ENCODE measurements around the gene SLC16A4. TPM values are rescaled to one million over a fixed set of nuclear protein-coding genes. Genes with fewer than 3 reads are reported as not detected.

The SLC16A4 gene
- total RNA-seq, 1 donor from 2014 or later = 14.8 TPM

DNA sequence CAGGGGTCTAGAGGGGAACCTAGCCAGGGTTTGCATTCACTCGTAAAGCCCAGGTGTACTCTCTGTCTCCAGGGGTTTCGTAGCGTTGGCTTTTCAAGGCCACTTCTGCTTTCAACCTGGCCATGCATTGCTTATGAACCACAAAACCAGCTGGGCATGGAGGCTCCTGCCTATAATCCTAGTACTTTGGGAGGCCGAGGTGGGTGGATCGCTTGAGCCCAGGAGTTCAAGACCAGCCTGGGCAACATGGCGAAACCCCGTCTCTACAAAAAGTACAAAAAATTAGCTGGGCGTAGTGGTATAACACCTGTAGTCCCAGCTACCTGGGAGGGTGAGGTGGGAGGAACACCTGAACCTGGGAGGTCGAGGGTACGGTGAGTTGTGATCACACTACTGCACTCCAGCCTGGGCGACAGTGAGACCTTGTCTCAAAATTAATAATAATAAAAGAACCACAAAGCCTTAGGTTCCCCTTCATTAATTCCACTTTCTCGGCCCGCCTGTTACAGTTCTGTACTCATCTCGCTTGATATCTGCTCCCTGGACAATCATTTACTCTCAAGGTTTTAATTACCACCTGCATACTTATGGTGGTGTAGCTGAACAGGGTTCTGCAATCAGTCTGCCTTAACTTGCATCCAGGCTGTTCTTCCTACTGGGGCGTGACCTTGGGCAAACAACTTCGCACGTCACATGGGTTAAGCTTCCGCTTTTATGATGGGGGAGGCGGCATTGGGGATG is 6.1 kb downstream of the SLC16A4 start:
- no peak overlapping the region for H3K4me3 ChIP-seq (ENCODE audit: insufficient read depth, low read depth, low read length)
- peaks cover 2% of the 10 kb centered on the region for H3K36me3 ChIP-seq (ENCODE audit: insufficient read depth, low read length)
- H3K9me3 Mint-ChIP-seq (ENCODE audit: unreplicated experiment) = no peaks in the 10 kb centered on the region
- H3K27me3 Mint-ChIP-seq (ENCODE audit: low read depth, unreplicated experiment) = no peaks in the 10 kb centered on the region
- H3K79me2 ChIP-seq (ENCODE audit: insufficient read depth, low read length) = peaks cover 3% of the 10 kb centered on the region
- peaks cover 5% of the 10 kb centered on the region for H3K36me3 Mint-ChIP-seq (ENCODE audit: low read depth, unreplicated experiment)
- H3K4me1 Mint-ChIP-seq (ENCODE audit: low read depth, unreplicated experiment) = peaks cover 5% of the 10 kb centered on the region
- no peak for TF ChIP-seq EZH2 (IDR thresholded peaks at IDR 0.05; ENCODE audit: insufficient read depth, low read length)
- TF ChIP-seq, protein P1, sequence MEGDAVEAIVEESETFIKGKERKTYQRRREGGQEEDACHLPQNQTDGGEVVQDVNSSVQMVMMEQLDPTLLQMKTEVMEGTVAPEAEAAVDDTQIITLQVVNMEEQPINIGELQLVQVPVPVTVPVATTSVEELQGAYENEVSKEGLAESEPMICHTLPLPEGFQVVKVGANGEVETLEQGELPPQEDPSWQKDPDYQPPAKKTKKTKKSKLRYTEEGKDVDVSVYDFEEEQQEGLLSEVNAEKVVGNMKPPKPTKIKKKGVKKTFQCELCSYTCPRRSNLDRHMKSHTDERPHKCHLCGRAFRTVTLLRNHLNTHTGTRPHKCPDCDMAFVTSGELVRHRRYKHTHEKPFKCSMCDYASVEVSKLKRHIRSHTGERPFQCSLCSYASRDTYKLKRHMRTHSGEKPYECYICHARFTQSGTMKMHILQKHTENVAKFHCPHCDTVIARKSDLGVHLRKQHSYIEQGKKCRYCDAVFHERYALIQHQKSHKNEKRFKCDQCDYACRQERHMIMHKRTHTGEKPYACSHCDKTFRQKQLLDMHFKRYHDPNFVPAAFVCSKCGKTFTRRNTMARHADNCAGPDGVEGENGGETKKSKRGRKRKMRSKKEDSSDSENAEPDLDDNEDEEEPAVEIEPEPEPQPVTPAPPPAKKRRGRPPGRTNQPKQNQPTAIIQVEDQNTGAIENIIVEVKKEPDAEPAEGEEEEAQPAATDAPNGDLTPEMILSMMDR (IDR thresholded peaks at IDR 0.05; ENCODE audit: insufficient read depth, low read depth, low read length) = no peak
- H2AFZ ChIP-seq (ENCODE audit: low read depth, low read length) = no peak overlapping the region
- no peaks in the 10 kb centered on the region for H3K27me3 ChIP-seq (ENCODE audit: insufficient read depth, low read length)
- H3K4me3 Mint-ChIP-seq (ENCODE audit: unreplicated experiment) = no peak overlapping the region
- FAIRE-seq (no peak), DNase-seq (ENCODE audit: low read depth) (no peak)
- H3K27ac Mint-ChIP-seq (ENCODE audit: unreplicated experiment) = no peak overlapping the region
- H3K4me1 ChIP-seq (ENCODE audit: insufficient read depth, low read length) = no peaks in the 10 kb centered on the region
- H3K27ac ChIP-seq (ENCODE audit: low read depth, low read length) = no peak overlapping the region
- no peak overlapping the region for H3K9ac ChIP-seq (ENCODE audit: low read length)
- H3K4me2 ChIP-seq (ENCODE audit: low read length) = no peak overlapping the region
- no peaks in the 10 kb centered on the region for H4K20me1 ChIP-seq (ENCODE audit: insufficient read depth, low read length)
- no peaks in the 10 kb centered on the region for H3K9me3 ChIP-seq (ENCODE audit: insufficient read depth, low read depth, low read length)

DNA sequence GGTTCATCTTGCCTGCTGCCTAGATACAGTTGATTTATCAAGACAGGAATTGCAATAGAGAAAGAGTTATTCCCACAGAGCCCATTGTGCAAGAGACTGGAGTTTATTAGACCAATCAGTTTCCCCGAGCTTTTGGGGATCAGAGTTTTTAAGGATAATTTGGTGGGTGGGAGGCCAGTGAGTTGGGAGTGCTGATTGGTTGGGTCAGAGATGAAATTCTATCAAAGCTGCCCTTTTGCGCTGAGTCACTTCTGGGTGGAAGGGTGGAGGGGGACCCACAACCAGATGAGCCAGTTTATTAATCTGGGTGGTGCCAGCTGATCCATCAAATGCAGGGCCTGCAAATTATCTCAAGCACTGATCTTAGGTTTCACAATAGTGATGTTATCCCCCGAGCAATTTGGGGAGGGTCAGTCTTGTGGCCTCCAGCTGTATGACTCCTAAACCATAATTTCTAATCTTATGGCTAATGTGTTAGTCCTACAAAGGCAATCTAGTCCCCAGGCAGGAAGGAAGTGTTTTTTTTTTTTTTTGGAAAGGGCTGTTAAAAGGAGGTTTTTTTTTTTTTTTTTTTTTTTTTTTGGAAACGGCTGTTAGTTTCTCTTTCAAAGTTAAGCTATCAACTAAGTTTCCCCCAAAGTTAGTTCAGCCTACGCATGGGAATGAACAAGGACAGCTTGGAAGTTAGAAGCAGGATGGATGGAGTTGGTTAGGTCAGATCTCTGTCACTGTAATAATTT is 7.4 kb downstream of the SLC16A4 start:
- TF ChIP-seq, protein P1 (IDR thresholded peaks at IDR 0.05; ENCODE audit: insufficient read depth, low read depth, low read length) = no peak
- TF ChIP-seq EZH2 (IDR thresholded peaks at IDR 0.05; ENCODE audit: insufficient read depth, low read length) = no peak
- H3K27ac ChIP-seq (ENCODE audit: low read depth, low read length) = no peak overlapping the region

More for the DNA sequence above, 7.4 kb downstream of the SLC16A4 start:
- Mint-ChIP-seq H3K36me3 (ENCODE audit: low read depth, unreplicated experiment) (peaks cover 6% of the 10 kb centered on the region), H3K27me3 (ENCODE audit: low read depth, unreplicated experiment) (no peaks in the 10 kb centered on the region), H3K4me1 (ENCODE audit: low read depth, unreplicated experiment) (peaks cover 5% of the 10 kb centered on the region), H3K27ac (ENCODE audit: unreplicated experiment) (no peak overlapping the region), H3K9me3 (ENCODE audit: unreplicated experiment) (no peaks in the 10 kb centered on the region), H3K4me3 (ENCODE audit: unreplicated experiment) (peak overlapping the region; percentile 47)
- no peaks in the 10 kb centered on the region for H3K4me1 ChIP-seq (ENCODE audit: insufficient read depth, low read length)
- H3K4me3 ChIP-seq (ENCODE audit: insufficient read depth, low read depth, low read length) = no peak overlapping the region
- H2AFZ ChIP-seq (ENCODE audit: low read depth, low read length) = no peak overlapping the region
- peaks cover 8% of the 10 kb centered on the region for H3K36me3 ChIP-seq (ENCODE audit: insufficient read depth, low read length)
- H3K27me3 ChIP-seq (ENCODE audit: insufficient read depth, low read length) = no peaks in the 10 kb centered on the region
- no peak overlapping the region for H3K4me2 ChIP-seq (ENCODE audit: low read length)
- no peaks in the 10 kb centered on the region for H4K20me1 ChIP-seq (ENCODE audit: insufficient read depth, low read length)
- no peak for FAIRE-seq
- no peaks in the 10 kb centered on the region for H3K9me3 ChIP-seq (ENCODE audit: insufficient read depth, low read depth, low read length)
- H3K79me2 ChIP-seq (ENCODE audit: insufficient read depth, low read length) = no peaks in the 10 kb centered on the region
- no peak overlapping the region for H3K9ac ChIP-seq (ENCODE audit: low read length)
- DNase-seq (ENCODE audit: low read depth) = no peak
